Astrocyte (in vitro differentiated cells and primary cell): ENCODE measurements around the gene CD3E. TPM values are rescaled to one million over a fixed set of nuclear protein-coding genes. Genes with fewer than 3 reads are reported as not detected.
A peak's percentile ranks its signal among the peaks of the same experiment; 100 is the strongest.

Experiments used
- DNase-seq: peaks from one replicate; pipeline ENCODE4 v3.0.0-alpha.2; 2010; ENCODE audit warnings: low read depth
- FAIRE-seq: peaks from 2 replicates; lab custom pipeline; 2011; peaks lifted over from hg19 to GRCh38; lab: Jason Lieb, UNC
- H2AFZ ChIP-seq: 2 replicates; pipeline ENCODE4 v1.6.0; 2012; ENCODE audit warnings: low read depth, low read length, inconsistent platforms
- H3K27ac ChIP-seq: 2 replicates; pipeline ENCODE4 v1.5.1; 2011; ENCODE audit warnings: low read depth, low read length, inconsistent platforms
- H3K27me3 ChIP-seq: 2 replicates; pipeline ENCODE4 v1.6.0; 2011; ENCODE audit warnings: low read length, inconsistent platforms; ENCODE audit not compliant: insufficient read depth
- H3K36me3 ChIP-seq: 2 replicates; pipeline ENCODE4 v1.5.1; 2011; ENCODE audit warnings: low read length, inconsistent platforms; ENCODE audit not compliant: insufficient read depth
- H3K4me1 ChIP-seq: 2 replicates; pipeline ENCODE4 v1.5.1; 2011; ENCODE audit warnings: low read length, inconsistent platforms; ENCODE audit not compliant: insufficient read depth
- H3K4me2 ChIP-seq: 2 replicates; pipeline ENCODE4 v1.6.0; 2012; ENCODE audit warnings: low read length, inconsistent platforms
- H3K4me3 ChIP-seq: 2 replicates; pipeline ENCODE4 v1.5.1; 2011; ENCODE audit warnings: low read depth, mild to moderate bottlenecking, low read length, inconsistent platforms; ENCODE audit not compliant: insufficient read depth
- H3K79me2 ChIP-seq: 2 replicates; pipeline ENCODE4 v1.6.0; 2012; ENCODE audit warnings: mild to moderate bottlenecking, low read length, inconsistent platforms; ENCODE audit not compliant: insufficient read depth
- H3K9ac ChIP-seq: 2 replicates; pipeline ENCODE4 v1.6.0; 2012; ENCODE audit warnings: mild to moderate bottlenecking, low read length, inconsistent platforms
- H3K9me3 ChIP-seq: 2 replicates; pipeline ENCODE4 v1.5.1; 2012; ENCODE audit warnings: low read depth, mild to moderate bottlenecking, low read length, inconsistent platforms; ENCODE audit not compliant: insufficient read depth
- H4K20me1 ChIP-seq: 2 replicates; pipeline ENCODE4 v1.6.0; 2012; ENCODE audit warnings: low read length, inconsistent platforms; ENCODE audit not compliant: insufficient read depth
- H3K27ac Mint-ChIP-seq: one replicate; pipeline ENCODE4 v1.8.0; 2021; ENCODE audit warnings: mild to moderate bottlenecking, mixed read lengths; ENCODE audit not compliant: unreplicated experiment
- H3K27me3 Mint-ChIP-seq: one replicate; pipeline ENCODE4 v1.8.0; 2021; ENCODE audit warnings: low read depth, mixed read lengths; ENCODE audit not compliant: unreplicated experiment
- H3K36me3 Mint-ChIP-seq: one replicate; pipeline ENCODE4 v1.8.0; 2021; ENCODE audit warnings: low read depth, mixed read lengths; ENCODE audit not compliant: unreplicated experiment
- H3K4me1 Mint-ChIP-seq: one replicate; pipeline ENCODE4 v1.8.0; 2021; ENCODE audit warnings: low read depth, mixed read lengths; ENCODE audit not compliant: unreplicated experiment
- H3K4me3 Mint-ChIP-seq: one replicate; pipeline ENCODE4 v1.8.0; 2021; ENCODE audit warnings: mild to moderate bottlenecking, moderate library complexity, mixed read lengths; ENCODE audit not compliant: unreplicated experiment
- H3K9me3 Mint-ChIP-seq: one replicate; pipeline ENCODE4 v1.8.0; 2021; ENCODE audit warnings: mild to moderate bottlenecking, mixed read lengths; ENCODE audit not compliant: unreplicated experiment
- EZH2 ChIP-seq: IDR thresholded peaks from 2 replicates; pipeline ENCODE4 v1.6.1; 2012; ENCODE audit warnings: mild to moderate bottlenecking, low read length, inconsistent platforms; ENCODE audit not compliant: insufficient read depth
- total RNA-seq: library from RNA; stranded (reverse); gene quantifications from 2 replicates; pipeline ENCODE4 v1.2.1, GENCODE V29; 2021
- TF ChIP-seq, protein P1 (sequence below): IDR thresholded peaks from 2 replicates; pipeline ENCODE4 v1.5.1; 2011; ENCODE audit warnings: low read depth, mild to moderate bottlenecking, inconsistent platforms, low read length, moderate library complexity; ENCODE audit not compliant: insufficient read depth

The CD3E gene
- total RNA-seq, 1 donor from 2014 or later = not detected

GRCh38 chr11:118338637-118339061 lies 34.1 kb downstream of the CD3E start:
- no peak for TF ChIP-seq EZH2
- TF ChIP-seq, protein P1, sequence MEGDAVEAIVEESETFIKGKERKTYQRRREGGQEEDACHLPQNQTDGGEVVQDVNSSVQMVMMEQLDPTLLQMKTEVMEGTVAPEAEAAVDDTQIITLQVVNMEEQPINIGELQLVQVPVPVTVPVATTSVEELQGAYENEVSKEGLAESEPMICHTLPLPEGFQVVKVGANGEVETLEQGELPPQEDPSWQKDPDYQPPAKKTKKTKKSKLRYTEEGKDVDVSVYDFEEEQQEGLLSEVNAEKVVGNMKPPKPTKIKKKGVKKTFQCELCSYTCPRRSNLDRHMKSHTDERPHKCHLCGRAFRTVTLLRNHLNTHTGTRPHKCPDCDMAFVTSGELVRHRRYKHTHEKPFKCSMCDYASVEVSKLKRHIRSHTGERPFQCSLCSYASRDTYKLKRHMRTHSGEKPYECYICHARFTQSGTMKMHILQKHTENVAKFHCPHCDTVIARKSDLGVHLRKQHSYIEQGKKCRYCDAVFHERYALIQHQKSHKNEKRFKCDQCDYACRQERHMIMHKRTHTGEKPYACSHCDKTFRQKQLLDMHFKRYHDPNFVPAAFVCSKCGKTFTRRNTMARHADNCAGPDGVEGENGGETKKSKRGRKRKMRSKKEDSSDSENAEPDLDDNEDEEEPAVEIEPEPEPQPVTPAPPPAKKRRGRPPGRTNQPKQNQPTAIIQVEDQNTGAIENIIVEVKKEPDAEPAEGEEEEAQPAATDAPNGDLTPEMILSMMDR = no peak
- H3K27ac Mint-ChIP-seq = peak overlapping the region; percentile 48
- FAIRE-seq = no peak
- Histone ChIP-seq H3K27me3 (no peaks in the 10 kb centered on the region), H3K9ac (no peak overlapping the region), H3K79me2 (no peaks in the 10 kb centered on the region), H3K4me2 (no peak overlapping the region), H3K27ac (no peak overlapping the region), H3K9me3 (no peaks in the 10 kb centered on the region), H3K4me1 (no peaks in the 10 kb centered on the region), H3K4me3 (no peak overlapping the region), H2AFZ (no peak overlapping the region), H3K36me3 (no peaks in the 10 kb centered on the region), H4K20me1 (no peaks in the 10 kb centered on the region)
- no peak overlapping the region for H3K4me3 Mint-ChIP-seq
- no peaks in the 10 kb centered on the region for H3K36me3 Mint-ChIP-seq
- H3K27me3 Mint-ChIP-seq = peaks cover 30% of the 10 kb centered on the region
- H3K4me1 Mint-ChIP-seq = peaks cover 2% of the 10 kb centered on the region
- DNase-seq = no peak
- peaks cover 4% of the 10 kb centered on the region for H3K9me3 Mint-ChIP-seq

- Histone ChIP-seq H3K9ac (no peak overlapping the region), H3K9me3 (no peaks in the 10 kb centered on the region), H3K27ac (no peak overlapping the region), H3K4me3 (no peak overlapping the region), H2AFZ (no peak overlapping the region), H3K79me2 (no peaks in the 10 kb centered on the region), H4K20me1 (no peaks in the 10 kb centered on the region), H3K4me1 (no peaks in the 10 kb centered on the region), H3K4me2 (no peak overlapping the region), H3K36me3 (no peaks in the 10 kb centered on the region), H3K27me3 (no peaks in the 10 kb centered on the region)
- FAIRE-seq (no peak), DNase-seq (no peak)
- H3K36me3 Mint-ChIP-seq = no peaks in the 10 kb centered on the region
- no peak overlapping the region for H3K4me3 Mint-ChIP-seq
- no peak for TF ChIP-seq EZH2
- TF ChIP-seq, protein P1 = no peak
- peaks cover 2% of the 10 kb centered on the region for H3K4me1 Mint-ChIP-seq
- peaks cover 30% of the 10 kb centered on the region for H3K27me3 Mint-ChIP-seq
- no peak overlapping the region for H3K27ac Mint-ChIP-seq
- H3K9me3 Mint-ChIP-seq = peaks cover 4% of the 10 kb centered on the region
Observed at GRCh38 chr11:118339281-118339961, 34.9 kb downstream of the CD3E start.

DNA sequence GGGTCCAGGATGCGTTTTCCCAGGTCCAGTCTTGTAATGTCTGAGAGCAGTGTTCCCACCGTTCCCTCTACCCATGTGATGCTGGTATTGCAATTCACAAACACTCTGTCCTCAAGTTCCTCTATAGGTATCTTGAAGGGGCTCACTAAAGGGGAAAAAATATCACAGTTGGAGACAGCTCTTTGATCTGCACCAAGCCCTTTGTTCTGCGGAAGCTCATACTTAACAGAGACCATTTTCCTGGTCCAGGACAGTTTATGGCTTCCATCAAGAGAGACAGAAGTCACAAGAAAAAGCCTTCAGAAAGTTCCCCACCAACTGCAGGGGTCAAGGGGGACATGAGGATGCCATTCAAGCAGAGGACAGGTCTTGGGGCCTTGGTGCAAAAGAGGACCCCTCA lies 35.9 kb downstream of the CD3E start:
- no peaks in the 10 kb centered on the region for H3K36me3 Mint-ChIP-seq
- no peak overlapping the region for H3K4me3 Mint-ChIP-seq
- peaks cover 4% of the 10 kb centered on the region for H3K9me3 Mint-ChIP-seq
- H3K27me3 Mint-ChIP-seq = peaks cover 38% of the 10 kb centered on the region
- Histone ChIP-seq H3K4me3 (no peak overlapping the region), H3K27ac (no peak overlapping the region), H3K9ac (no peak overlapping the region), H3K9me3 (no peaks in the 10 kb centered on the region), H3K36me3 (no peaks in the 10 kb centered on the region), H4K20me1 (no peaks in the 10 kb centered on the region), H2AFZ (no peak overlapping the region), H3K4me1 (no peaks in the 10 kb centered on the region), H3K4me2 (no peak overlapping the region), H3K27me3 (no peaks in the 10 kb centered on the region), H3K79me2 (no peaks in the 10 kb centered on the region)
- no peak overlapping the region for H3K27ac Mint-ChIP-seq
- DNase-seq (no peak), FAIRE-seq (no peak)
- TF ChIP-seq EZH2 = no peak
- TF ChIP-seq, protein P1 = no peak
- peaks cover 2% of the 10 kb centered on the region for H3K4me1 Mint-ChIP-seq
